CD1c-positive myeloid dendritic cell (primary cell): ENCODE results near the gene SYTL1.

Source experiments
- DNase-seq: peaks from one replicate; pipeline ENCODE4 v3.0.0-alpha.2; 2016; ENCODE audit errors: extremely low spot score

SYTL1 gene, protein sequence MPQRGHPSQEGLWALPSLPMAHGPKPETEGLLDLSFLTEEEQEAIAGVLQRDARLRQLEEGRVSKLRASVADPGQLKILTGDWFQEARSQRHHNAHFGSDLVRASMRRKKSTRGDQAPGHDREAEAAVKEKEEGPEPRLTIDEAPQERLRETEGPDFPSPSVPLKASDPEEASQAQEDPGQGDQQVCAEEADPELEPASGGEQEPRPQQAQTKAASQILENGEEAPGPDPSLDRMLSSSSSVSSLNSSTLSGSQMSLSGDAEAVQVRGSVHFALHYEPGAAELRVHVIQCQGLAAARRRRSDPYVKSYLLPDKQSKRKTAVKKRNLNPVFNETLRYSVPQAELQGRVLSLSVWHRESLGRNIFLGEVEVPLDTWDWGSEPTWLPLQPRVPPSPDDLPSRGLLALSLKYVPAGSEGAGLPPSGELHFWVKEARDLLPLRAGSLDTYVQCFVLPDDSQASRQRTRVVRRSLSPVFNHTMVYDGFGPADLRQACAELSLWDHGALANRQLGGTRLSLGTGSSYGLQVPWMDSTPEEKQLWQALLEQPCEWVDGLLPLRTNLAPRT

DNA sequence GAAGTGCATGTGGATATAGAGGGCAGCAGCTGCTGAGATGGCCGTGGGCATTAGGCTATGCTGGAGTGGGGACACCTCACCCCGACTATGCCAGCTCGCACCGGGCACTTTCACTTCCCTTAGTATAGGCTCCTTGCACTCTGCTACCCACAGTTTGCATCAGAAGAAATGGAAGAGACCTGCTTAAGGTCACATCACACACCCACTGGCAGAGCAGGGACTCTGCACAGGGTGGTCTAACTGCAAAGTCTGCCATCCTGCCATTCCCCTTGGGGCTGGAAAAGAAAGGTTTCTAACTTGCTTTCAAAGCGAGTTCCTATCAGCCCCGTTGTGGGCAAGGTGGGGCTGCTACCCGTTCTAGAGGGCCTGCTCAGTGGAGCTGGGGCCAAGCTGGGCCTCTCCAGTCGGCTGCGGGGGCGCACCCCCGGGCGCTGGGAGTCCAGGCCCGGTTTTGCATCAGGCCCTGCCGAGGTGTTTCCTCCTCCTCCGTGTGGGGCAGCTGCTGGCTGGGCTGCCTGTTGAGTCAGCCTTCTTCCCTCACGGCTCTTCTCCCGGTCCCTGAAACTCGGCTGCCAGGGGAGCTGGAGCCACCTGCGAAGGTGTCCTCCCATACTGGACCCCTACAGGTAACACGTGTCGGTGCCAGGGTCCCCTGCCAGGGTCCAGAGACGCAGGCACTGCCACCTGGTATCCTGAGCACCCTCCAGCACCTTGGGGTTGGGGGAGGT lies at the start of gene SYTL1:
SYTL1 (plus strand) TSS at position 498 of the 728 bp plus-strand sequence. CDS start 3,313 bp downstream, outside the sequence.
- peak; percentile 80 for DNase-seq

DNA sequence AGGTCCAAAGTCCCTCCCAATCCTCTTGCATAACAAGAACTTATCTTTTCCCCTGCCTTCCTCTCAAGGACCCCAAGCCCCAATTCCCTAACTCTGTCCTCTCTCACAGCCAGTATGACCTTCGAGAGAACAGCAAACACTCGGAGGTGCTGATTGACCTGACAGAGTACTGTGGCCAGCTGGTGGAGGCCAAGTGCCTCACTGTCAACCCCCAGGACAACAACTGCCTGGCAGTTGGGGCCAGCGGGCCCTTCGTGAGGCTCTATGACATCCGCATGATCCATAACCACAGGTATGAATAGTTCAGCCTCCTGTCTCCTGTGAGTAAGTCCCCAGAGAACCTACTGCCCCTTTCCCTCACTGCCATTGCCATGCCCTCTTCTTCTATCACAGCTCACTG lies 49.7 kb upstream of the SYTL1 start:
- DNase-seq, result no peak

DNA sequence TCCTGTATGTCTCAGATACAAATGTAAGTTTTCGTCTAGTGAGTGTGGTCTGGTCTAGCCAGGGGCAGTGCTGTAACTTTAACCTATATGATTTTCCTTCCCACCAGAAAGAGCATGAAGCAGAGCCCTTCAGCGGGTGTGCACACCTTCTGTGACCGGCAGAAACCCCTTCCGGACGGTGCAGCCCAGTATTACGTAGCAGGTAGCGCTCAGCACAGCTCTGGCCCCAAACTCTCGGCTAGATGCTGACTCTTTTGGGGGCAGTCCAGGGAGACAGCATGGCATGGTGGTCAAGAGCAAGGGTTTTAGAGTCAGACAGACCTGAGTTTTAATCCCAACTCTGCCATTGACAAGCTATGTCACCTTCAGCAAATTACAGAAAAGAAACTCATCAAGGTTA lies 47.9 kb upstream of the SYTL1 start:
- no peak for DNase-seq

DNA sequence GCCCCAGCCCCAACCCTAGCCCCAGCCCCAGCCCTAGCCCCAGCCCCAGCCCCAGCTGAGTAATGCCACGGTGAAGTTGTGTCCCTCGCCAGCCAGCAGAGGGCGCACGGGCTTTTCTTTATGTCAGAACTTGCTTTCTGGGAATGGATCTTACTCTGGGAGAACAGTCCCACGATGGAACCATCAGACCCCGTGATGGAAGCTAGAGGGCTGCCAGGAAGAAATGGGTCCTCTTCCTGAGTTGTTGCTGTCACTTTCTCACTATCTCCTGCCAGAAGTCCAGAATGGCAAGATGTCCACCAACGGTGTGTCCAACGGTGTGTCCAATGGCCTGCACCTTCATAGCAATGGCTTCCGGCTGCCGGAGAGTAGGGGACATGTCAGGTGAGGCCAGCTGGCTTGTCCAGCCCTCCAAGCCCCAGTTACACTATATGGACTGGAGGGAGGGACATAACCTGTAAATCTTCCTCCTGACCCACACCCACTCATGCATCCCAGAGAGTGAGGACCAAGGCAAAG lies 45.0 kb upstream of the SYTL1 start:
- DNase-seq, result peak; percentile 75

DNA sequence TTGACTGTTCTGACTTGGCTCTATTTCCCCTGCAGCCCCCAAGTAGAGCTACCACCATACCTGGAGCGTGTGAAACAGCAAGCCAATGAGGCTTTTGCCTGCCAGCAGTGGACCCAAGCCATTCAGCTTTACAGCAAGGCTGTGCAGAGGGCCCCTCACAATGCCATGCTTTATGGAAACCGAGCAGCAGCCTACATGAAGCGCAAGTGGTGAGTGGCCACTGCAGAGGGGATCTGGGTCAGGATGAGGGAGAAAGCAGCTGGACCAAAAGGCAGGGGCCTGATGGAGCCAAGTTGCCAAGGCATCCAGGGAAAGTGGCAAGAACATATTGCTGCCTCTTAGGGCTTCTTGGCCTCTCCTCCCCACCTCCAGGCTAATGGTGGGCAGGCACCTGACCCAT lies 43.9 kb upstream of the SYTL1 start:
- DNase-seq, result no peak

DNA sequence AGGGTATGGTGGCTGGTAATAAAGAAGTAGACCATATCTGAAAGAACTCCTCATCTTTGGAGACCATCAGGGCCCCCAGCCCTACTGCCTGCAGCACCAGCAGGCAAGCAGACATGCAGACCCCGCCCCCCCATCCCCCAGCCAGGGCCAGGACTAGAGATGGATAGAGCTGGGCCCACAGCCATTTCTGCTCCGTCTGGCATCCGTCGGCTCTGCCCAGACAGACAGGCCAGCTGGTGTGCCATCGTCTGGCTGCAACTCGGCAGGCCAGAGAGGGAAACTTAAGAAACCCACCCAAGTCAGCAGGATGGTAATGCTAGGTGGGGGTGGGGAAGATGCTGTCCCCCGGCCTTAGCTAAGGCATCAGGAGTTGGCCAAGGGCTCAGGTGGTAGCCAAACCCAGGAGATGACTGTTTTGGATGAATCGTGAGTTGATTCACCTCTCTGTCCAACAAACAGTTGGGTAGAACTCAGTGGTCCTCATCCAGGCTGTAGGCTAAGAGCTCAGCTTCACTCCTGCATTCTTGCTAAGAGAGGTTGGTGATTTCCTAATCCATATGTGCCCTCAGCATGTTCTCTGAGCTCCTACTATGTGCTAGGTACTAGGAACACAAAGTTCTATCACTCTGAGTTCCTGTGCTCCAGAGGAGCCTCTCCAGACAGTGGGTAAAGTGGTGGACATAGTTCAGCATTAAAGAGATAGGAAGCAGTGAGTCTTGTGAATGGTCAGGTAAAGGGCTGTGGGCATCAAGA lies 43.0 kb upstream of the SYTL1 start:
- no peak for DNase-seq

DNA sequence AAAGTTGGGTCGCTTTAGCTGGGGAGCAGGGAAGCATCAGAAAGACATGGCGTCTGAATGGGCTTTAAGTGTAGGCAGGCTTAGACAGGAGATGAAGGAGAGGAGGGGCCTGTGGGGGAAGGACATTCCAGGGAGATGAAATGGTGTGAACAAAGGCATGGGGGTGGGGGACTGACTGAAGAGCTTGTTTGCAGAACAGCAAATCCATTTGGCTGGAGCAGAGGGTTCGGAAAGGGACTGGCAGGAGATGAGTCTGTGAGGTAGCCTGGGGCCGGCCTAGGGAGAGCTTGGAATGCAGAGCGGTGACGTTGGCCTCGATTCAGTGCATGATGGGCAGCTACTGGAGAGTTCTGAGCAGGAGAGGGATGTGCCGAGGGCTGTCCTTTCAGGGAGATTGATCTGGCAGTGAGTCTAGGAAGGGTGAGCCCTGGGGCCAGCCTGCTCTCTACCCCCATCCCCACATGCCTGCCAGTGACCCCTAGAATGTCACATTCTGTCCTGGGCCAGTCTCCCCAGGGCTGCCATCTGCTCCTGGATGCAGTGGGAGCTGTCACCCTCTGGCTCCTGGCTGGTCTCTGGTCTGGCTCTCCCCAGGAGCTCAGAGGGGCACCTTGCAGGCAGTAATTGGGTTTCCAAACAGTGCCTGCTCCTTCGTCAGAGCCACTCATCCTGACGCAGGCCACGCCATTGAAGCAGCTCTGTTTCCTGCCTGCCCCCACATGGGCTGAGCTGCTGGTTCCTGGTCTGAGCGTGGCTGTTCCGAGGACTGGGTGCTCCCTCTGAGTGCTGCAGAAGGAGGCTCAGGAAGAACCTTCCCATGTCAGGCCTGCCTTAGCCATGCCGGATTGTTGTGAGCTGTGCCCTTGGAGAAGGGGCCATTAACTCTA lies 42.2 kb upstream of the SYTL1 start:
- DNase-seq, result peak; percentile 66

DNA sequence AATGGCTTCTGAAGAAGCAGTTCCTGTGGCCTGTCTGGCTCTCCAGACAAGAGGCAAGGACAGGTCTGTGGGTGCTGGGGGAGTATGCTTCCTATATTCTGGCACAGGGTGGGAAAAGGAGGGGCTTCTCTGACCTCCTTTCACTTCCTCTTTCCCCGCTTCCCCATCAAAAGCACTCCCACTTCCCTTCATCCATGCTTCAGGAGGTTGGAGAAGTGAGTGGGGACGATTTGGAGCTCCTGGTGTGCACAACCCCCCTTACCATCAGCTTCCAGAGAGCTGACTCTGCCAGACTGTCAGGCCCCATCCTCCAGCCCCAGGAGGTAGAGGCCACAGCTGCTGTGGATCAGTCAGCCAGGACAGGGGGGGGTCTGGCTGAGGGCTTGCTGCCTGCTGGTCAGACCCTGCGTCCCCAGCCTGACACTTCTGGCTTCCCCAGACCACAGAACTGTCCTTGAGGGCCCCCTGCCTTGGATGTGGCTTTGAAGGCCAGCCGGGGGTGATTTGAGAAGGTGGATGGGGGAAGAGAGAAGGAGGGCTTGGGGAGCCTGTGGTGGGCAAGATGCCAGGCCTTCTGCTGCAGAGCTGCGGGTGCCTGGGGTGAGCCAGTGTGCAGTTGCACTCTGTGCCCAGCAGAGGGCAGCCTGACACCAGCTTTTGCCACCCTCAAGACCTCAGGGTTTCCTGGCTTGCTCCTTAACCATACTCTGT lies 41.3 kb upstream of the SYTL1 start:
- peak; percentile 90 for DNase-seq

DNA sequence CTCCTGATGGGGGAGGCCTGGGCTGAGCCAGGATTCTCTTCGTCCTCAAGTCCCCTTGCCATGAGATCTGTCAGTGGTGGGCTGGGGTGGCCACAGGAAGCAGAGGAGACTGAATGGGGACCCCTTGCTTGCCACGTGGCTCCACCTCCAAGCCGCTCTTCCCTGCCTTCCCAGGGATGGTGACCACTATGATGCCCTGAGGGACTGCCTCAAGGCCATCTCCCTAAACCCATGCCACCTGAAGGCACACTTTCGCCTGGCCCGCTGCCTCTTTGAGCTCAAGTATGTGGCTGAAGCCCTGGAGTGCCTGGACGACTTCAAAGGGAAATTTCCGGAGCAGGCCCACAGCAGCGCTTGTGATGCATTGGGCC lies 40.8 kb upstream of the SYTL1 start:
- no peak for DNase-seq

DNA sequence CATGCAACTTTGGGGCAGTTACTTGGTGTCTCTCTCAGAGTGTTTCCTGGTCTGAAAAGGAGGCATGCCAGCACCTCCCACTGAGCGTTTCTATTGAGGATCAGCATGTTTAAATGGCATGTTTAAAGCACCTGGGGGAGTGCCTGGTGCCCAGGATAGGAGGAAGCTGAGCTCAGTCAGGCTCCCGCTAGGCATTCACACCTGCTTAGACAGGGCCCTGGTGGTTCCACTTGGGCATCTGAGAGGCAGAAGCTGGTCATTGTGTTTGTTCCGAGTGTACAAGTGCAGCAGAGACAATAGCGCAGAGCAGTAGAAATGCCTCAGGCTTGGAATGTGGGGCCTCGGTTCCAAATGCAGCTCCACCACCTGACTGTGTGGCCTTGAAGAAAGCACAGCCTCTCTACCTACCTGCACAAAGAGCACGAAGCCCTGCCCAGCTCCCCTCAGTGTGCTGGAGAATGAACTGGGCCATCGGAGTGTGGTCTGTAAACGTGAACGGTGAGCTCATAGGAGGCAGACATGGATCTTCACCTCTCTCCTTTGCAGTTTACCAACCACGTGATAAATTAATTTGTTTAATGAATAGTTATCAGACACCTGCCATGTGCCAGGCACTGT lies 40.1 kb upstream of the SYTL1 start:
- DNase-seq, result no peak

DNA sequence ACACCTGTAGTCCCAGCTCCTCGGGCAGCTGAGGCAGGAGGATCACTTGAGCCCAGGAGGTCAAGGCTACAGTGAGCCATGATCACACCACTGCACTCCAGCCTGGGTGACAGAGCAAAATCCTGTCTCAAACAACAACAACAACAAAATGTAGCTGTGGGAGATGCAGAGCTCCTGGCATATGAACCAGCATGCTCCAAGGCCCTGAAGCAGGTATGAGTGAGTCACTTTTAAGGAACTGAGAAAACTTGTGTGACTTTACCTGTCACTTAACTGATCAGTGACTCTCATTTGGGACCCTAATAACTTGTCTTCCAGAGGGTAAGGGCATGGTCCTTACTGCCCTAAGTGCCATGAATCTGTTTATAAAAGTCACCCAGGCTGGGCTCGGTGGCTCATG lies 39.2 kb upstream of the SYTL1 start:
- no peak for DNase-seq

DNA sequence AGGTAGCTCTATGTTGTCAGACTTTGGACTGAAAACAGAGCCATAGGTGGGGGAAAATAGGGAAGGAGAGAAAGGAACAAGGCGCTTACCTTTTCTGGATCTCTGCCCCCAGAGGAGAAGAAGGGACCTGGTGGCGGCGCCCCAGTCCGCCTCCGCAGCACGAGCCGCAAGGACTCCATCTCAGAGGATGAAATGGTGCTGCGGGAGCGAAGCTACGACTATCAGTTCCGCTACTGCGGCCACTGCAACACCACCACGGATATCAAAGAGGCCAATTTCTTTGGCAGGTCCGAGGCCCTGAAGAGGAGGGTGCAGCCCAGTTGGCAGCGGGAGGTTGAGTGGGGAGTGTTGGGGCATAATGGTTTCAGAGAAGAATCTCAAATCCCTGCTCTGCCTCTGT lies 38.3 kb upstream of the SYTL1 start:
- DNase-seq, result no peak

DNA sequence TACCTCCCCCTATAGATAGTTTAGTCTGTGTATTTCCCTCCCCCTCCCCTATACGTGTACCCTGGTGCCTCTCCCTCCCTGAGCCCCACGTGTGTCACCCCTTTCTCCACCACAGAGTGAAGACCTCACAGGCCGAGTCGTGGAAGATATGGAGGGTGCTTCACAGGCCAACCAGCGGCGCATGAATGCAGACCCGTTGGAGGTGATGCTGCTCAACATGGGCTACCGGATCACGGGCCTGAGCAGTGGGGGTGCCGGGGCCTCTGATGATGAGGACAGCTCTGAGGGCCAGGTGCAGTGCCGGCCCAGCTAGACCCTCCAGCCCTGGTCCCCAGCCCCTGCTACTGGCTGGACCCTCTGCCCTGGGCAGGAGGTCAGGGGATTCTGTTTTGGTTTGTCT lies 35.8 kb upstream of the SYTL1 start:
- no peak for DNase-seq

DNA sequence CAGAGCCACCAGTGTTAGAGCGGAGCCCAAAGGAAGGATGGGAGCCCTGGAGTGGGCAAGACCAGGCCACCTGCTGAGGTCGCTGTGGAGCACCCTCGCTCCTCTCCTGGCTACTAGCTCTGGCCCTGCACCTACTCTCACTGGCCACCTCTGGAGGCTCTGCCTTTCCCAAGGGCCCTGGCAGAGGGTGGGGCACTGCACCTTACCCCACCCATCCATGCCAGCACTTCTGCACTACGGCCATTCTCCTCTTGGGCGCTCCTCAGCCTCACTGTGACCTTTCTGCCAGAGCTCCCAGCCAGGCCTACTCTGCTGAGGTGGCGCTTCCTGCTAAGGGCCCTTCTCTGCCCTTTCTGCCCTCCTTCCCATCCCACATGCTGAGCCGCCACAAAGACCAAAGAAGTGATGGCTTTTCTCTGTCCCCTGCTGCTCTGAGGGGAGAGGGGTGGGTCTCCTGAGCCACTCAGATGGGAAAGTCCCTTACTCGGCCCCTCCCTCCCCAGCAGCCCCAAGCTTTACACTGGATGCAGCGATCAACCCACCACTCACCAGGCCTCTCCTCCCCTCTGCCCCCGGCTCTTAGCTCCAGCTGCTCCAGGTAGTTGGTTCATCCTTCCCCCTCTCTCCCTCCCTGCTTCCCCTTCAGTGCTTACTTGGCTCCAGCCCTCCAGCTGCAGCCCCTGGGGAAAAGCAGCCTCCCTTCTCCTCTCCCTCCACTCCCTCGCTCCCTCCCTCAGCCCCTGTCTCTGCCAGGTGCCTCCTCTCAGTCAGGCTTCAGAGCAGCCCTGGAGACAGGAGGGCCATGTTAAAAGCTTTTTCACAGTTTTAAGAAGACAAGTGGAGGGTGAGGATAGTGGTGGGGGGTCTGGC lies 34.7 kb upstream of the SYTL1 start:
- DNase-seq, result no peak

DNA sequence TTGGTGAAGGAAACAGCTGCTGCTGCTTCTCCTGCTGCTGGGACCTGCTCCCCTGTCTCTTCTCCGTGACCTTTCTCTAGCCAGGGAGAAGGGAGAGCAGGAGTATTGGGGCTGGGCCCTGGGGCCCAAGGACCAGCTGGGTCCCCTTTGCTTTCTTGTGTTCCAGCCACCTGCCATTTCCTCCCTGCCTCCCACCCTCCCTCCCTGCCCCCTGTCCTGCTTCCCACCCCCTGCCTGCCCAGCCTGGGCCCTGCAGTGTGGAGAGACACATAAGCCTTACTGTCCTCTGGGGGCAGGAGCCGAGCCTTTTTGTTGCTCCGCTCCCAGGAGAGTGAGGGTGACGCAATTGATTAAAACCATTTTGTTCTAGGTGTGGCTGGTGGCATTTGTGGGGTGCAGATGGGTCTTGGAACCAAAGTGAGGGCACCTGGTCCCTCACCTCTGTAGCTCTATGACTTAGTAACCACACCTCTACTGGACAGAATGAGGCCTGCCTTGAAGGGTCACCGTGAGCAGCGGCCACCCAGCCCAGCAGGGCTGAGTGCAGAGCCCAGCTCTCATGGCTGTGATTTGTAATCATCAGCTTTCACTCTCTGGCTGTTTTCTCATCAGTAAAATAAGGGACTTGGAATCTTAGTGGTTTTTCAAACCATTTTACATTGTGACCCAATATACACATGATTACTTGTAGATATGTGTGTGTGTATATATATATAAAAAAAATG lies 33.8 kb upstream of the SYTL1 start:
- no peak for DNase-seq

DNA sequence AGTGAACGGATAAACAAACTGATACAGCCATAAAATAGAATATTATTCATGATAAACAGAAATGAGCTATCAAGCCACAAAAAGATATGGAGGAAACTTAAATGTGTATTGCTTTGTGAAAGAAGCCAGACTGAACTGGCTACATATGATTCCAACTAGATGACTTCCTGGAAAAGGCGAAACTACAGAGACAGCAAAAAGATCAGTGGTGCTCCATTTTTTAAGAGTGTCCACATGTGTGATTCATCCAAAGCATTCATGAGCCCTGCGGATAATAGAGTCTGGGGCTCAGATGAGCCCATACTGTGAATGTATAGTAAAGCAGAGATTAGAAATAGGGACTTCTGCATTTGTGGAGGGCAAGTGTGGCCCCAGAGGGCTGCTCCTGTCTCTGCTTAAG lies 27.7 kb upstream of the SYTL1 start:
- DNase-seq, result no peak

DNA sequence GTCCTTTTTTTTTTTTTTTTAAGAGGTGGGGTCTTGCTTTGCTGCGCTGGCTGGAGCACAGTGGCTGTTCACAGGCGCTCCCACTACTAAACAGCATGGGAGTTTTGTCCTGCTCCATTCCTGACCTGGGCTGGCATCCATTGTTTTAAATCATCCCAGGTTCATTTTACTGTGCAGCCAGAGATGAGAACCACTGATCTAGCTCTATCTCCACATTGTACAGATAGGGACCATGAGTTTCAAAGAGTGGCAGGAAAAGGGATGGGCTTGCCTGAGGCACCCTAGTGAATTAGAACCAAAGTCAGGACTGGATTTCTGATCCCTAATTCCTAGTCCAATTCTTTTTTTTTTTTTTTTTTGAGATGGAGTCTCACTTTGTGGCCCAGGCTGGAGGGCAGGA lies 27.1 kb upstream of the SYTL1 start:
- no peak for DNase-seq

DNA sequence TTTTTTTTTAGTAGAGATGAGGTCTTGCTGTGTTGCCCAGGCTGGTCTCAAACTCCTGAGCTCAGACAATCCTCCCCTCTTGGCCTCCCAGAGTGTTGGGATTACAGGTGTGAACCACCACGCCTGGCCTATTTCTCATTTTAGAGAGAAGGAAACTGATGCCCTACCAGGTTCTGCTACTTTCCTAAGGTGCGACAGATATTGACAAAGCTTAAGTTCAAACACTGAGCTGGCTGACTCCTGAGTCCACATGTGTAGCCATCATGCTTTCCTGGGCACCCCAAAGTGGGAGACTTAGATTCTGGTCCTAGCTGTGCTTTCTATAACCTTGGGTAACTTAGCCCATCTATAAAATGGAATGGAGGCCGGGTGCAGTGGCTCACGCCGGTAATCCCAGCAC lies 25.0 kb upstream of the SYTL1 start:
- DNase-seq, result no peak
